GM12875 (cell line): ENCODE data around the gene CDC37L1.

Experiments
- H3K4me3 ChIP-seq: one replicate; pipeline ENCODE4 v1.5.1; 2011; ENCODE audit warnings: low read depth, low read length, control low read depth
- TF ChIP-seq, protein P1 (sequence below): IDR thresholded peaks from 2 replicates; pipeline ENCODE4 v1.5.1; 2011; ENCODE audit warnings: low read depth, mild to moderate bottlenecking, control low read depth, inconsistent platforms, low read length, moderate library complexity, borderline replicate concordance; ENCODE audit not compliant: insufficient read depth

The CDC37L1 gene

DNA sequence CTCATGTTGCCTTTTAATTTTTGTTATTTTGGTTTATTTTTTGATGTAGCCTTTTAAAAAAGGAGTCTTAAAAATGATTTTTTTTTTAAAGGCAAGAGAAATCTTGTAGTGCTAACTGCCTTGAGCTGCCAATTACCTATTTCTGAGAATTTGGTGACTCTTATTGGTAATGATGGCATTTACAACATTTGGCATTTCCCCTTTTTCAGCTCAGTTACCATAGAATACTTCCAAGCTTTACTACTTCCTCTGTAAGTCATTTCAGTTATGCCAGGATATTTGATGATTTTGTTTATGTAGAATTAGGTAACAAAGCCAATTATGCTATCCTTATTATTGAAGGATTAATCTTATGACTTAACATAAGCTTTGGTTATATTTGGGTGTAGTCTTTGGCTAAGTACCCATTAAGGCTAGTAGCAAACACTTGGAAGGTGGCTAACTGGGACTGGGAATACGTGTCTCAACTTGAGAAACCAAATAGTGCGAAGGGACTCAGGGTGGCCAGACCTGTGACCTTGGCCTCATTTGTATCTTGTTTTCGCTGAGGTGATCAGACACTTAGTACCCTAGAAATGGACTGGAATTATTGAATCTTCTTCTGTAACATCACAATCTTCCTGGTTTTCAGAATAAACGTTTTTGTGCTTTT lies 27.7 kb downstream of the CDC37L1 start:
- TF ChIP-seq, protein P1, sequence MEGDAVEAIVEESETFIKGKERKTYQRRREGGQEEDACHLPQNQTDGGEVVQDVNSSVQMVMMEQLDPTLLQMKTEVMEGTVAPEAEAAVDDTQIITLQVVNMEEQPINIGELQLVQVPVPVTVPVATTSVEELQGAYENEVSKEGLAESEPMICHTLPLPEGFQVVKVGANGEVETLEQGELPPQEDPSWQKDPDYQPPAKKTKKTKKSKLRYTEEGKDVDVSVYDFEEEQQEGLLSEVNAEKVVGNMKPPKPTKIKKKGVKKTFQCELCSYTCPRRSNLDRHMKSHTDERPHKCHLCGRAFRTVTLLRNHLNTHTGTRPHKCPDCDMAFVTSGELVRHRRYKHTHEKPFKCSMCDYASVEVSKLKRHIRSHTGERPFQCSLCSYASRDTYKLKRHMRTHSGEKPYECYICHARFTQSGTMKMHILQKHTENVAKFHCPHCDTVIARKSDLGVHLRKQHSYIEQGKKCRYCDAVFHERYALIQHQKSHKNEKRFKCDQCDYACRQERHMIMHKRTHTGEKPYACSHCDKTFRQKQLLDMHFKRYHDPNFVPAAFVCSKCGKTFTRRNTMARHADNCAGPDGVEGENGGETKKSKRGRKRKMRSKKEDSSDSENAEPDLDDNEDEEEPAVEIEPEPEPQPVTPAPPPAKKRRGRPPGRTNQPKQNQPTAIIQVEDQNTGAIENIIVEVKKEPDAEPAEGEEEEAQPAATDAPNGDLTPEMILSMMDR, result no peak

DNA sequence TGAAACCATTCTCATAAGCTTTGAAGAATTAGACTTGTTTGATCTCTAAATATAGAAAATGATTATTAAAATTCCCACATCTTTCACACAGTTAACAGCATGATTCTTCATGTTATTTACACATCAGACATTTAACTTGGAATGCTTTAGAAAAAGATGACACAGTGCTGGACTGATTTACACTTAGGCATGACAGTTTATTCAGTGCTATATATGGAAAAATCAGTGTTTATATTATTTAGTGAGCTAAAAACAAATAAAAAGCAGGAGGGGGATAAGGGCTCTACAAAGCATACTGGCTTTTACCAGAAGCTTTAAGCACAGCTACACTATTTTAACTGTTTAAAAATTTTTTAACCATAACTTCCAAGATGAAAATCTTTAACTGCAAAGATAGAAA lies 30.0 kb downstream of the CDC37L1 start:
- no peak overlapping the region for H3K4me3 ChIP-seq
- TF ChIP-seq, protein P1, result no peak

More for the DNA sequence above, 27.7 kb downstream of the CDC37L1 start:
- H3K4me3 ChIP-seq, result no peak overlapping the region

DNA sequence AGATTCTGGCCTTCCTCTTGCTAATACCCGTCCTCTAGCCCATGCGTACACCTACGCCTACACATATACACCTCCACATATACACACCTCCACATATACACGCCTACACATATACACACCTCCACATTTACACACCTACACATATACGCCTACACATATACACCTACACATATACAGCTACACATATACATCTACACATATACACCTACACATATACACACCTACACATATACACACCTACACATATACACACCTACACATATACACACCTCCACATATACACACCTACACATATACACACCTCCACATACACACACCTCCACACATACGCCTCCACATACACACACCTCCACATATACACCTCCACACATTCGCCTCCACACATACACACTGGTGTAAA lies 34.5 kb downstream of the CDC37L1 start:
- TF ChIP-seq, protein P1, result no peak
- no peak overlapping the region for H3K4me3 ChIP-seq

DNA sequence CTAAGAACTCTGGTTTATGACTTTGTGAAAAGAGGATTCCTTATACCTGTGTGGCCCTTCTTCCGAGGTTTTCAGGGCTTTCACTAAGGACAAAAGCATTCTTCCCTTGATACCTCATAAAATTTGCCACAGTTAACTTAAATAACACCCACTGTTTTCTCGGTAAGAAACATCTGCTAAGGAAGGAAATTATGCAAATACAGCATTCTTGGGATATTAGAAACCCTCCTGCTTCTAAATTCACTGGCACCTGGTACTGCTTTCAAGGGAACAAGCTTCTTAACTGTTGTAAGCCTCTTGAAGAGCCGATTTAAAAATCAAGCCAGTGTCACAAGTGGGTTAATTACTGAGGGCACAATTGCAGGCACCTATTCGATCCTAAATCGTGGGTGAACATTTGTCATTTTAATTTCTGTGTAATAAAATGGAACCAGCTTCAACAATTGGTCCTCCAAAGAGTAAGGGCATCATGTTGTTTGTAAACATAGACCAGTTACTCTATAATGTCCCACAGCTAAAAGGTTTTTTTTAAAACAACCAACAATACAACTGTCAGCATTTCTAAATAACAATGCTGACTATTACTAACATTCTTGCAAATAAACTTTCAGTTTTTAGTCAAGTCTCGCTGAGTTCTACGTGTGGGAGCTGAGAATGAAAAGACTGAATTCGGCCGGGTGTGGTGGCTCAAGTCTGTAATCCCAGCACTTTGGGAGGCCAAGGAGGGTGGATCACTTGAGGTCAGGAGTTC lies 35.1 kb downstream of the CDC37L1 start:
- TF ChIP-seq, protein P1, result no peak
- H3K4me3 ChIP-seq, result no peak overlapping the region

DNA sequence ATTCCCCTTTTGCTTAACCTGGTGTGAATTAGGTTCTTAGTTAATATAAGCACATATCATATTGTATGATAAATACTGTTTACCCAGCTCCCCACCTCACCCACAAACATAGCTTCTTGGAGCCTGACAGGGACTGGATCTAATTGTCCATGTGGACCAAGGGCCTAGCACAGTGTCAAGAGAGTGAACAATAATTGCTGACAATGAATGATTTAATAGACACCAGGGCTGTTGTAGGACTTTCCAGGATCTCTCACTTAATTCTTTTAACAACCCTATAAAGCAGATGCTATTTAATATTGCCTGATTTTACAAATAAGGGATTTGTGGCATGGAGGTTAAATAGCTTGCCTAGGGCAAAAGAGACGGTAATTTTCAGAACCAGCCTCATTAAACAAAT lies 36.8 kb downstream of the CDC37L1 start:
- no peak overlapping the region for H3K4me3 ChIP-seq
- TF ChIP-seq, protein P1, result no peak

DNA sequence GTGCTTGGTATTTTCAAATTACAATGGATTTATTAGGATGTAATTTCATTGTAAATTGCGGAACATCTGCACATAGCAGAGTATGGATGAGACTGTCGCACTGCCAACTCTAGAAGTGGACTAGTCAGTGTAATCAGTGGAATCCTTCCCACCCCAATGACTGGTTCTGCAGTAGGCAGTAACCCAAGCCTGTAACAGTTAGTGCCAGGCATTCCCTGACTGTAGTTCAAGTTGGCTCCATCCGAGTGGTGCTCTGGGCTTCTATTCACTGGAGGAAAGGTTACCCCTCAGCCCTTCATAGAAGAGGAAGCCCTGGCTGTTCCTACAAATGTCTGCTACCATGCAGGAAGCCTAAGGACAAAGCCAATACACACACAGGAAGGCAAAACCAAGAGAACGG lies 38.4 kb downstream of the CDC37L1 start:
- TF ChIP-seq, protein P1, result no peak

DNA sequence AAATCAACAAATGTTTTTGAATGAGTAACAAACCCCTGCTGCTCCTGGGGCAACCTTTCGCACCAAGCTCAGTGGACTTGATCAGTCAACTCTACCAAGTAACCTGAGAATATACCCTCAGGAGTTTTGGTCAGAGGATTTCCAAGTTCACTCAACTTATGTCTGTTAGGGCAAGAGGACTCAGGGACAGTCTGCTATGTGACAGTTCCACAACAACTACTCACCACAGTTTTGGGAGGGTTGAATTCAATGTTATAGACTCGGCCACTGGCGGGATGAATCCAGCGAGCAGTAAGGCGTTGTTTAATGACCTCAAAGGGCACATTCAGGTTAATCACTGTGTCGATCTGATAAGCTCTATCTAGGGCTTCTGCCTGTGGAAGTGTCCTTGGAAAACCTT lies 39.5 kb downstream of the CDC37L1 start:
- no peak overlapping the region for H3K4me3 ChIP-seq
- TF ChIP-seq, protein P1, result no peak

More for the DNA sequence above, 38.4 kb downstream of the CDC37L1 start:
- no peak overlapping the region for H3K4me3 ChIP-seq
